A549 (cell line): Measurements from ENCODE around the gene AGTRAP.

Experiments used
- GATA3 ChIP-seq: IDR thresholded peaks from 2 replicates; pipeline ENCODE4 v1.6.1; 2012; ENCODE audit warnings: borderline replicate concordance
- JUN ChIP-seq, 2 experiments: fragments of >200 bp; sonication (Bioruptor Twin); formaldehyde crosslinking; IDR thresholded peaks; 2 replicates in 1 of 2; 3 replicates in 1 of 2; pipeline ENCODE4 v1.6.1; 2016 to 2017
- KDM1A ChIP-seq: fragments of 200-600 bp; sonication (generic); IDR thresholded peaks from 2 replicates; pipeline ENCODE4 v1.6.1; 2016; ENCODE audit warnings: low read depth, mild to moderate bottlenecking
- MAZ ChIP-seq: fragments of 150-350 bp; IDR thresholded peaks from 2 replicates; pipeline ENCODE4 v1.6.1; 2014; ENCODE audit warnings: antibody characterized with exemption, low read depth, low read length, borderline replicate concordance
- RAD21 ChIP-seq, 2 experiments: fragments of >200 bp in 1 of 2; sonication (Bioruptor Twin) in 1 of 2; formaldehyde crosslinking in 1 of 2; IDR thresholded peaks in 1 of 2; conservative IDR thresholded peaks in 1 of 2; 2 replicates in 1 of 2; 3 replicates in 1 of 2; pipeline ENCODE4 v1.6.1; 2012 to 2018; ENCODE audit warnings: inconsistent platforms in 1 of 2
- TF ChIP-seq, protein P1 (sequence below): fragments of 200-600 bp; sonication (generic); IDR thresholded peaks from 2 replicates; pipeline ENCODE4 v1.6.1; 2016; ENCODE audit warnings: antibody characterized with exemption, mild to moderate bottlenecking, moderate library complexity
- TF ChIP-seq, protein P2 (sequence below): IDR thresholded peaks from 2 replicates; pipeline ENCODE4 v1.6.1; 2012
- TF ChIP-seq, protein P3 (sequence below): fragments of >200 bp; sonication (Bioruptor Twin); formaldehyde crosslinking; IDR thresholded peaks from 3 replicates; pipeline ENCODE4 v1.5.1; 2016
- TF ChIP-seq, protein P4 (sequence below): fragments of 450-650 bp; IDR thresholded peaks from 2 replicates; pipeline ENCODE4 v1.6.1; 2014; ENCODE audit warnings: antibody characterized with exemption

DNA sequence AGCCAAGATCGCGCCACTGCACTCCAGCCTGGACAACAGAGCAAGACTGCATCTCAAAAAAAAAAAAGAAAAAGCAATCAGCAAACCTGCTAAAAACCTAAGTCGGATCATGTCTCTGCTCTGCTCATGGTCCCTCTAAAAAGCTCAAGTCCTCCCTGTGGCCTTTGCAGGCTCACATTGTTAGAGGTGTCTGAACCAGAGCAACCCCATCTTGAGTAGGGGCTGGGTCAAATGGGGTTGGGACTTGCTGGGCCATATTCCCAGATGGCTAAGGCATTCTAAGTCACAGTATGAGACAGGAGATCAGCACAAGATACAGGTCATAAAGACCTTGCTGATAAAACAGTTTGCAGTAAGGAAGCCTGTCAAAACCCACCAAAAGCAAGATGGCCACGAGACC lies 47.4 kb upstream of the AGTRAP start:
- TF ChIP-seq, protein P1, sequence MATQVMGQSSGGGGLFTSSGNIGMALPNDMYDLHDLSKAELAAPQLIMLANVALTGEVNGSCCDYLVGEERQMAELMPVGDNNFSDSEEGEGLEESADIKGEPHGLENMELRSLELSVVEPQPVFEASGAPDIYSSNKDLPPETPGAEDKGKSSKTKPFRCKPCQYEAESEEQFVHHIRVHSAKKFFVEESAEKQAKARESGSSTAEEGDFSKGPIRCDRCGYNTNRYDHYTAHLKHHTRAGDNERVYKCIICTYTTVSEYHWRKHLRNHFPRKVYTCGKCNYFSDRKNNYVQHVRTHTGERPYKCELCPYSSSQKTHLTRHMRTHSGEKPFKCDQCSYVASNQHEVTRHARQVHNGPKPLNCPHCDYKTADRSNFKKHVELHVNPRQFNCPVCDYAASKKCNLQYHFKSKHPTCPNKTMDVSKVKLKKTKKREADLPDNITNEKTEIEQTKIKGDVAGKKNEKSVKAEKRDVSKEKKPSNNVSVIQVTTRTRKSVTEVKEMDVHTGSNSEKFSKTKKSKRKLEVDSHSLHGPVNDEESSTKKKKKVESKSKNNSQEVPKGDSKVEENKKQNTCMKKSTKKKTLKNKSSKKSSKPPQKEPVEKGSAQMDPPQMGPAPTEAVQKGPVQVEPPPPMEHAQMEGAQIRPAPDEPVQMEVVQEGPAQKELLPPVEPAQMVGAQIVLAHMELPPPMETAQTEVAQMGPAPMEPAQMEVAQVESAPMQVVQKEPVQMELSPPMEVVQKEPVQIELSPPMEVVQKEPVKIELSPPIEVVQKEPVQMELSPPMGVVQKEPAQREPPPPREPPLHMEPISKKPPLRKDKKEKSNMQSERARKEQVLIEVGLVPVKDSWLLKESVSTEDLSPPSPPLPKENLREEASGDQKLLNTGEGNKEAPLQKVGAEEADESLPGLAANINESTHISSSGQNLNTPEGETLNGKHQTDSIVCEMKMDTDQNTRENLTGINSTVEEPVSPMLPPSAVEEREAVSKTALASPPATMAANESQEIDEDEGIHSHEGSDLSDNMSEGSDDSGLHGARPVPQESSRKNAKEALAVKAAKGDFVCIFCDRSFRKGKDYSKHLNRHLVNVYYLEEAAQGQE: no peak
- TF ChIP-seq, protein P2, sequence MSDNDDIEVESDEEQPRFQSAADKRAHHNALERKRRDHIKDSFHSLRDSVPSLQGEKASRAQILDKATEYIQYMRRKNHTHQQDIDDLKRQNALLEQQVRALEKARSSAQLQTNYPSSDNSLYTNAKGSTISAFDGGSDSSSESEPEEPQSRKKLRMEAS: no peak
- TF ChIP-seq, protein P3, sequence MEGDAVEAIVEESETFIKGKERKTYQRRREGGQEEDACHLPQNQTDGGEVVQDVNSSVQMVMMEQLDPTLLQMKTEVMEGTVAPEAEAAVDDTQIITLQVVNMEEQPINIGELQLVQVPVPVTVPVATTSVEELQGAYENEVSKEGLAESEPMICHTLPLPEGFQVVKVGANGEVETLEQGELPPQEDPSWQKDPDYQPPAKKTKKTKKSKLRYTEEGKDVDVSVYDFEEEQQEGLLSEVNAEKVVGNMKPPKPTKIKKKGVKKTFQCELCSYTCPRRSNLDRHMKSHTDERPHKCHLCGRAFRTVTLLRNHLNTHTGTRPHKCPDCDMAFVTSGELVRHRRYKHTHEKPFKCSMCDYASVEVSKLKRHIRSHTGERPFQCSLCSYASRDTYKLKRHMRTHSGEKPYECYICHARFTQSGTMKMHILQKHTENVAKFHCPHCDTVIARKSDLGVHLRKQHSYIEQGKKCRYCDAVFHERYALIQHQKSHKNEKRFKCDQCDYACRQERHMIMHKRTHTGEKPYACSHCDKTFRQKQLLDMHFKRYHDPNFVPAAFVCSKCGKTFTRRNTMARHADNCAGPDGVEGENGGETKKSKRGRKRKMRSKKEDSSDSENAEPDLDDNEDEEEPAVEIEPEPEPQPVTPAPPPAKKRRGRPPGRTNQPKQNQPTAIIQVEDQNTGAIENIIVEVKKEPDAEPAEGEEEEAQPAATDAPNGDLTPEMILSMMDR: no peak
- TF ChIP-seq JUN (IDR thresholded peaks at IDR 0.05) (no peak), MAZ (no peak), KDM1A (no peak), RAD21 (conservative IDR thresholded peaks at IDR 0.05 in 1 of 2, IDR thresholded peaks at IDR 0.05 in 1 of 2) (no peak), GATA3 (no peak)
- TF ChIP-seq, protein P4, sequence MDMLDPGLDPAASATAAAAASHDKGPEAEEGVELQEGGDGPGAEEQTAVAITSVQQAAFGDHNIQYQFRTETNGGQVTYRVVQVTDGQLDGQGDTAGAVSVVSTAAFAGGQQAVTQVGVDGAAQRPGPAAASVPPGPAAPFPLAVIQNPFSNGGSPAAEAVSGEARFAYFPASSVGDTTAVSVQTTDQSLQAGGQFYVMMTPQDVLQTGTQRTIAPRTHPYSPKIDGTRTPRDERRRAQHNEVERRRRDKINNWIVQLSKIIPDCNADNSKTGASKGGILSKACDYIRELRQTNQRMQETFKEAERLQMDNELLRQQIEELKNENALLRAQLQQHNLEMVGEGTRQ: no peak
